ENCODE data around the gene CA10.

DNA sequence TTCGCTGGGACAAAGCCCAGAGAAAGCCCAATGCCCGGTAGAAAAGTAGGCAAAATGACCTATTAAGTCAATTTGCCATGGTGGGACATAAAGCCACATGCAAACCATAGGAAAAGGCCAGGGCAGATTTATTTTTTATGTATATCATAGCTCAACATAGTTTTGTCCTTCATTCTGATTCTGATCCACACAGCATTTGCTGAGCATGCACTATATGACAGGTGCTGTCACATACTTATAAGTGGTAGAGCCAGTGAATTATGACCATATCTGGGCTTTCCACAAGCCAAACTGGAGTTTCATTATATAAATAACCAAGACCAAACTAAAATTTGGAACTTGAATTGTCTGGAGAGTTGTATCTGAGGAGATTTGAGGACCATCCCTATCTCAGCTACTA lies 74.3 kb downstream of the CA10 start:
- TF ChIP-seq POLR2AphosphoS5 (IDR thresholded peaks at IDR 0.05) (no peak), POLR2A (IDR thresholded peaks at IDR 0.05) (no peak)
- TF ChIP-seq, protein P1, sequence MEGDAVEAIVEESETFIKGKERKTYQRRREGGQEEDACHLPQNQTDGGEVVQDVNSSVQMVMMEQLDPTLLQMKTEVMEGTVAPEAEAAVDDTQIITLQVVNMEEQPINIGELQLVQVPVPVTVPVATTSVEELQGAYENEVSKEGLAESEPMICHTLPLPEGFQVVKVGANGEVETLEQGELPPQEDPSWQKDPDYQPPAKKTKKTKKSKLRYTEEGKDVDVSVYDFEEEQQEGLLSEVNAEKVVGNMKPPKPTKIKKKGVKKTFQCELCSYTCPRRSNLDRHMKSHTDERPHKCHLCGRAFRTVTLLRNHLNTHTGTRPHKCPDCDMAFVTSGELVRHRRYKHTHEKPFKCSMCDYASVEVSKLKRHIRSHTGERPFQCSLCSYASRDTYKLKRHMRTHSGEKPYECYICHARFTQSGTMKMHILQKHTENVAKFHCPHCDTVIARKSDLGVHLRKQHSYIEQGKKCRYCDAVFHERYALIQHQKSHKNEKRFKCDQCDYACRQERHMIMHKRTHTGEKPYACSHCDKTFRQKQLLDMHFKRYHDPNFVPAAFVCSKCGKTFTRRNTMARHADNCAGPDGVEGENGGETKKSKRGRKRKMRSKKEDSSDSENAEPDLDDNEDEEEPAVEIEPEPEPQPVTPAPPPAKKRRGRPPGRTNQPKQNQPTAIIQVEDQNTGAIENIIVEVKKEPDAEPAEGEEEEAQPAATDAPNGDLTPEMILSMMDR (IDR thresholded peaks at IDR 0.05) = no peak

Measured in gastroesophageal sphincter (tissue), 3 donors.